Activated naive CD8-positive, alpha-beta T cell treated with anti-CD3 and anti-CD28 coated beads, Interleukin-2, amount 50 U/mL, for 16 hours (primary cell): ENCODE data around the gene EIF4B.
A peak's percentile ranks its signal among the peaks of the same experiment; 100 is the strongest.
"Not testable (repeated sequence)": the region's sequence is repeated elsewhere in the genome, so short reads cannot be mapped to it uniquely, and the experiment has no call there.

Experiments
- DNase-seq: peaks from one replicate; pipeline ENCODE4 v3.0.0-alpha.2; 2020; ENCODE audit warnings: low read depth, low spot score

The EIF4B gene, protein sequence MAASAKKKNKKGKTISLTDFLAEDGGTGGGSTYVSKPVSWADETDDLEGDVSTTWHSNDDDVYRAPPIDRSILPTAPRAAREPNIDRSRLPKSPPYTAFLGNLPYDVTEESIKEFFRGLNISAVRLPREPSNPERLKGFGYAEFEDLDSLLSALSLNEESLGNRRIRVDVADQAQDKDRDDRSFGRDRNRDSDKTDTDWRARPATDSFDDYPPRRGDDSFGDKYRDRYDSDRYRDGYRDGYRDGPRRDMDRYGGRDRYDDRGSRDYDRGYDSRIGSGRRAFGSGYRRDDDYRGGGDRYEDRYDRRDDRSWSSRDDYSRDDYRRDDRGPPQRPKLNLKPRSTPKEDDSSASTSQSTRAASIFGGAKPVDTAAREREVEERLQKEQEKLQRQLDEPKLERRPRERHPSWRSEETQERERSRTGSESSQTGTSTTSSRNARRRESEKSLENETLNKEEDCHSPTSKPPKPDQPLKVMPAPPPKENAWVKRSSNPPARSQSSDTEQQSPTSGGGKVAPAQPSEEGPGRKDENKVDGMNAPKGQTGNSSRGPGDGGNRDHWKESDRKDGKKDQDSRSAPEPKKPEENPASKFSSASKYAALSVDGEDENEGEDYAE

GRCh38 chr12:53005986-53006809 is at the start of gene EIF4B:
EIF4B (plus strand) TSS chr12:53006456; CDS start chr12:53006484, 28 bp downstream.
- DNase-seq: peak; percentile 99

- DNase-seq: no peak
Measured at GRCh38 chr12:52956987-52957386, 49.3 kb upstream of the EIF4B start.

DNA sequence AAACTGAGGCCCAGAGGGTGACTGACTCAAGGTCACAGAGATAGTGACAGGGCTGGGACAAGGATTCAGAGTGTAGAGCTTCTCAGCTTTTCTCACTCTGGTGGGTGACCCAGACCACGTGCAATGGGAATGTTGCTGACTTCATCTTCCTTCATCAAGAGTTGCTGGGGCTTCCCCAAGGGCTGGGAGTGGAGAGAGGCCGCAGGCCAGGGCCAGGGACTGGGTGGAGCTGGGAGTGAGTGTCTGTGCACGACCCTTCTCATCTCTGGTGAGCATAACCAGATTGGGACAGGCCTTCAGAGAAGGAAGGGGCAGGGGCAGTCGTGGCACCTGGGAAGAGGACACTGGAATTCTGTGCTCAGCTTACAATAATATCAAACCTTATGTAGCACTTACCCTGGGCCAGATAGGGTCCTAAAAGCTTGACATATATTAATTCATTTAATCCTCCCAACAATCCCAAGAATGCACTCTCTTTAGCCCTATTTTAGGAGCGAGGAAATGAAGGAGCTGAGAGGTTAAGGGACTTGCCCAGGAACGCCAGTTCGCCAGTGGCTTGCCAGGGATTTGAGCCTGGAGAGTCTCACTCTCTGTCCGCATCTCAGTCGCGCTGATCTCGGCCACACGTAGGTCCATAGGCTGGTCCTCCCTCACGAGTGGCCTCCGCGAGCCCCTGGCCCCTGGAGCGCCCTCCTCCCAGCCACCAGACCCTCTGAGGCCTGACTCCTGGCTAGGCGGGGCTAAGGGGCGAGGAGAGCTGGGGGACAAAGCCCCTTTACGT is 41.5 kb upstream of the EIF4B start:
- no peak for DNase-seq

DNA sequence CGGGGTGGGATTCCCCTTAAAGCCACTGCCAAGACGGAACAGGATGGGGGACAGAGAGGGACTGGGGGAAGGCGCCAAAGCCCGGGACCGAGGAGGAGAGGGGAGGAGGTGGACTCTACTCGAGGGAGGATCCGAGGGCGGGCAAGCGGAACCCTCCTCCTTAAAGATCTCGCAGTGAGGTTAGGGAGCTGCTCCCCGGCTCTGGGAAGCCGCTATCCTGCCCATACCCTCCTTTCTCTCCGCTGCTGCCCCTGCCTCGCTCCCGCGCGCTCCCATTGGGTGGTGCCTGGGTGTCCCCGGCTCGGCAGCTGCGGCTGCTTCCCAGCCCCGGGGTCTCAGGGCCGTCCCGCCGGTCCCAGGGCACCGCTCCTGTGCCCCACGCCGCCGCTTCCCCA is 40.9 kb upstream of the EIF4B start:
- no peak for DNase-seq

DNA sequence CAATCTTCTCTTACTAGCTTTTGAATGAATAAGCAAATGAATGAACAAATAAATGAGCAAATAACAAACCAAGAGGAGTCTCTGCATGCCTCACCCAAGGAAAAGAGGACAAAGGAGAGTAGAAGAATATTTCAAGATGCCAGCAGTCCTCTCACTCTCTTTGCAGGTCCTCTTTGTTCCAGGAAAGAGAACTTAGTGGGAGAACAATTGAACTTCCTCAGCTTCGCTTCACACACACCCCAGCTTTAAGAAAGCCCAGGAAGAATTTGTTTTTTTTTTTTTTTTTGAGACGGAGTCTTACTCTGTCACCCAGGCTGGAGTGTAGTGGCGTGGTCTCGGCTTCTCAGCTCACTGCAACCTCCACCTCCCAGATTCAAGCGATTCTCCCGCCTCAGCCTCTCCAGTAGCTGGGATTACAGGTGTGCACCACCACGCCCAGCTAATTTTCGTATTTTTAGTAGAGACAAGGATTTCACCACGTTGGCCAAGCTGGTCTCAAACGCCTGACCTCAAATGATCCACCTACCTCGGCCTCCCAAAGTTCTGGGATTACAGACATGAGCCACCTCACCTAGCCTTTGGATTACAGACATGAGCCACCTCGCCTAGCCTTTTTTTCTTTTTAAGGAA is 37.0 kb upstream of the EIF4B start:
- no peak for DNase-seq

DNA sequence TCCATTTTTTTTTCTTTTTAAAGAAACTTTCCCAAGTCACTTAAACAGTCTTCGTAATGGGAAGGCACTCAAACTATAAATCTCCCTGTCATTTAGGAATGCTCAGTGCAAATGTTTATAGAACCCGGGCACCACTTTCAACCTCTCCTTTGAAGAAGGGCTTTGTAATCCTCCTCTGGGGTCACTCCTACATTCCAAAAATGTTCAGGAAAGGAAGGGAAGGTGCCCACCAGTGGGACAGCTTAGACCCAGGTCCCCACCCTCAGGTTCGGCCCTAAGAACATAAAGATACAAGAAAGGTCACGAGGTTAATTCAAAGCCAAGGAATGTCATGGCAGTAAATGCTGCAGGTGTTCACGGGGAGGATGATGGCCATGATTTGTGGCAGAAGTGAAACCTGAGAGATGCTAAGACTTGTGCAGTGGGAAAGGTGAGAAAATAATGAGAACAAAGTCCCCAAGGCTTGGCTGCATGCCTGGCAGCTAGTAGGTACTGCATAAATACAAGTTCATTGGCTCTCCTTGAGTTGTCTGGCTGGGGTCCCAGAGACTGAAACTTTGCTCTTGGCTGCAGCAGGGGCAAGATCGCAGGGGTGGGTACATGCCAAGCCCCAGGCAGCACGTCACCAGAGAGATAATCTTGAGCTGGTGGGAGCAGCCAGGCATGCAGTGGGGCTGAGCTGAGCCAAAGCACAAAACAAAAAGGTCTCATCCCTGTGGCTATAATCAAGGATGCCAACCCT is 36.3 kb upstream of the EIF4B start:
- no peak for DNase-seq

- no peak for DNase-seq
Measured at GRCh38 chr12:52971679-52972329, 34.5 kb upstream of the EIF4B start.

GRCh38 chr12:52975204-52975603 is 31.1 kb upstream of the EIF4B start:
- DNase-seq: no peak

GRCh38 chr12:52975820-52976573 is 30.3 kb upstream of the EIF4B start:
- no peak for DNase-seq

- DNase-seq: no peak
Measured at GRCh38 chr12:52976574-52977071, 29.6 kb upstream of the EIF4B start.

- no peak for DNase-seq
Measured at GRCh38 chr12:52977170-52977569, 29.1 kb upstream of the EIF4B start.

GRCh38 chr12:52980096-52980649 is 26.1 kb upstream of the EIF4B start:
- no peak for DNase-seq

DNA sequence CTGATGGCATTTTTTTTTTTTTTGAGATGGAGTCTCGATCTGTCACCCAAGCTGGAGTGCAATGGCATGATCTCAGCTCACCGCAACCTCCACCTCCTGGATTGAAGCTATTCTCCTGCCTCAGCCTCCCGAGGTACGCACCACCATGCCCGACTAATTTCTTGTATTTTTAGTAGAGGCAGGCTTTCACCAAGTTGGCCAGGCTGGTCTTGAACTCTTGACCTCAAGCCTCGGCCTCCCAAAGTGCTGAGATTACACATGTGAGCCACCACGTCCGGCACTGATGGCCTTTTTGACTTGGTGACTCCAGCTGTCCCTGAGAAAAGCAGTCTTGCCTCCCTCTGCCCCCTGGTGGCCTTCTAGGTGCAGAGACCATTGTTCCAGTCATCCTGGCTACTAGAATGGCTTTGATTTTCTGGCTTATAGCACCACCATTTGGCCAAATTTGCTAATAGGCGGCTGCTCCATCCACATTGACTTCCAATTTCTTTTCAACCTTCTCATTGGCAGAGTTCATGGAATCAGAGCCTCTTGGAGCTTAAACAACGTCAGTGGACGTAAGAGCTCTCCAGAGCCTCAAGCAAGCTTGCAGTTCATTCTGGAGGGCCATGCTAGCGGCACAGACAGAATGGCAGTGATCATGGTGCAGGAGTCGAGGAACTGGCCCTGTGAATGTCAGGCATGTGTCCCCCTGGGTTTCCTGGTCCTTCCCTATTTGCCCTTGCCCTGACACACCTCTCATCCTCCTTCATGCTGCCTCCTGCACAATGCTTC is 25.4 kb upstream of the EIF4B start:
- DNase-seq: peak; percentile 64

DNA sequence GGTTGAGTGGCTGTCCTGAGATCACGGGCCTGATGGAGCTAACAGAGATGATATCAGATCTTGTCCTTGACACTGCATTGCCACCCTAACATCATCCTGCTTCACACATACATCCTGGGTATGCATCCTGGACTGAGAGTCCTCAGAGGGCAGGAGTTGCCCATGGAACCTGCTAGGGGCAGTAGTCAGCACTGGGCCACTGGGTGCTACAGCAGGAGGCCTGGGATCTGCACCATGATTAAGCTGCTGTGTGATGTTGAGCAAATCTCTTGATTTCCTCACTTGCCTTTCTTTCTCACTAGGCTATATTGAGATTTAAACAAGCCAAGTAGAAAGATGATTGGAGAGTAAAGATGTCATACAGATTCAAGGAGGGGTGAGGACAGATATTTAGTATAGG is 22.1 kb upstream of the EIF4B start:
- no peak for DNase-seq

- DNase-seq: no peak
Measured at GRCh38 chr12:52988898-52989297, 17.4 kb upstream of the EIF4B start.

- DNase-seq: no peak
Measured at GRCh38 chr12:52990206-52990605, 16.1 kb upstream of the EIF4B start.

- not testable (repeated sequence) for DNase-seq
Measured at GRCh38 chr12:52992240-52992639, 14.0 kb upstream of the EIF4B start.
